HG03280 (cell line): ENCODE results near the gene CORO2B.
"Not testable (repeated sequence)": the region's sequence is repeated elsewhere in the genome, so short reads cannot be mapped to it uniquely, and the experiment has no call there.

Experiments
- ATAC-seq: cut with Tn5 transposase; IDR thresholded peaks from one replicate; pipeline ENCODE4 v1.9.1; 2021; ENCODE audit warnings: mild to moderate bottlenecking, moderate library complexity; ENCODE audit not compliant: unreplicated experiment

CORO2B gene

GRCh38 chr15:68718468-68718867 is 139.7 kb downstream of the CORO2B start:
- no peak for ATAC-seq

- ATAC-seq = no peak
Measured at GRCh38 chr15:68719051-68719450, 140.3 kb downstream of the CORO2B start.

GRCh38 chr15:68719672-68720071 is 140.9 kb downstream of the CORO2B start:
- no peak for ATAC-seq

GRCh38 chr15:68721886-68722285 is 143.1 kb downstream of the CORO2B start:
- ATAC-seq = no peak

- no peak for ATAC-seq
Measured at GRCh38 chr15:68725736-68726135, 146.9 kb downstream of the CORO2B start.

GRCh38 chr15:68726246-68726645 is 147.5 kb downstream of the CORO2B start:
- no peak for ATAC-seq

- no peak for ATAC-seq
Measured at GRCh38 chr15:68729789-68730411, 151.1 kb downstream of the CORO2B start.

GRCh38 chr15:68730471-68730919 is 151.7 kb downstream of the CORO2B start:
- ATAC-seq = no peak

- no peak for ATAC-seq
Measured at GRCh38 chr15:68730976-68731897, 152.4 kb downstream of the CORO2B start.

GRCh38 chr15:68732451-68732850 is 153.7 kb downstream of the CORO2B start:
- no peak for ATAC-seq

GRCh38 chr15:68733666-68734065 is 154.9 kb downstream of the CORO2B start:
- no peak for ATAC-seq

- ATAC-seq = no peak
Measured at GRCh38 chr15:68734352-68734751, 155.6 kb downstream of the CORO2B start.

GRCh38 chr15:68734881-68735280 is 156.1 kb downstream of the CORO2B start:
- ATAC-seq = no peak

GRCh38 chr15:68735610-68736009 is 156.8 kb downstream of the CORO2B start:
- ATAC-seq = no peak

GRCh38 chr15:68739390-68740080 is 160.7 kb downstream of the CORO2B start:
- no peak for ATAC-seq

GRCh38 chr15:68743256-68743655 is 164.5 kb downstream of the CORO2B start:
- ATAC-seq = no peak

- ATAC-seq = no peak
Measured at GRCh38 chr15:68749365-68749764, 170.6 kb downstream of the CORO2B start.

- no peak for ATAC-seq
Measured at GRCh38 chr15:68749793-68750192, 171.0 kb downstream of the CORO2B start.

- no peak for ATAC-seq
Measured at GRCh38 chr15:68751622-68752021, 172.8 kb downstream of the CORO2B start.

- ATAC-seq = no peak
Measured at GRCh38 chr15:68755731-68756130, 176.9 kb downstream of the CORO2B start.

- not testable (repeated sequence) for ATAC-seq
Measured at GRCh38 chr15:68759982-68760579, 181.3 kb downstream of the CORO2B start.
